GM12878 (cell line): ENCODE measurements around the gene RDM1. TPM values are rescaled to one million over a fixed set of nuclear protein-coding genes. Genes with fewer than 3 reads are reported as not detected.

Experiments used
- ATAC-seq: fragments of 200-7000 bp; cut with Tn5 transposase; 3 replicates; pipeline ENCODE4 v1.9.1; 2020; ENCODE audit warnings: mild to moderate bottlenecking, moderate library complexity
- BruUV-seq: library from RNA; stranded (reverse); fragments of 400-500 nt; replicated peaks from 2 replicates; lab custom pipeline; 2021; lab: Mats Ljungman, UMichigan
- CTCF ChIA-PET: fragments of 300-600 bp; sonication (Branson Sonifier 250); formaldehyde crosslinking; extraction: SDS; loops from one replicate; lab custom pipeline; 2021; ENCODE audit warnings: inconsistent platforms; lab: Yijun Ruan, JAX
- POLR2A ChIA-PET: fragments of 350-600 bp; formaldehyde crosslinking; extraction: SDS; loops from one replicate; lab custom pipeline; 2021; ENCODE audit warnings: inconsistent platforms; lab: Charles Lee
- RAD21 ChIA-PET: fragments of 300-600 bp; sonication (Branson Sonifier 250); formaldehyde crosslinking; loops from one replicate; lab custom pipeline; 2023; ENCODE audit warnings: antibody characterized with exemption; ENCODE audit not compliant: unreplicated experiment; lab: Charles Lee
- SMC1A ChIA-PET: fragments of 300-600 bp; sonication (Branson Sonifier 250); formaldehyde crosslinking; loops from one replicate; lab custom pipeline; 2023; ENCODE audit not compliant: unreplicated experiment, uncharacterized antibody; lab: Charles Lee
- DNase-seq: peaks from one replicate; pipeline ENCODE4 v3.0.0-alpha.2; 2011; ENCODE audit warnings: low read depth, low spot score
- FAIRE-seq: peaks from 3 replicates; lab custom pipeline; 2011; peaks lifted over from hg19 to GRCh38; lab: Jason Lieb, UNC
- H2AFZ ChIP-seq: 2 replicates; pipeline ENCODE4 v1.6.0; 2011; ENCODE audit warnings: low read depth, low read length, control low read depth; ENCODE audit not compliant: control insufficient read depth
- H3K27ac ChIP-seq: 2 replicates; pipeline ENCODE4 v1.5.1; 2011; ENCODE audit warnings: control low read depth; ENCODE audit not compliant: control insufficient read depth, insufficient read depth
- H3K27me3 ChIP-seq, 2 experiments: replicated peaks in 1 of 2; 2 replicates each; pipeline versions ENCODE4 v1.6.0 to v1.6.1; 2011; ENCODE audit warnings: low read length in 1 of 2; ENCODE audit not compliant: control insufficient read depth in 2 of 2, insufficient read depth in 2 of 2
- H3K36me3 ChIP-seq, 2 experiments: 2 replicates each; pipeline ENCODE4 v1.5.1; 2011; ENCODE audit warnings: low read length in 1 of 2; ENCODE audit not compliant: control insufficient read depth in 2 of 2, insufficient read depth in 2 of 2
- H3K4me1 ChIP-seq: 2 replicates; pipeline ENCODE4 v1.6.1; 2011; ENCODE audit warnings: mild to moderate bottlenecking, low read length, moderate library complexity, mixed read lengths; ENCODE audit not compliant: control insufficient read depth, insufficient read depth
- H3K4me2 ChIP-seq: 2 replicates; pipeline ENCODE4 v1.6.0; 2011; ENCODE audit warnings: control low read depth; ENCODE audit not compliant: control insufficient read depth, insufficient read depth
- H3K4me3 ChIP-seq: fragments of 200-600 bp; sonication (generic); 2 replicates; pipeline ENCODE4 v1.5.1; 2016
- H3K79me2 ChIP-seq: 2 replicates; pipeline ENCODE4 v1.6.0; 2011; ENCODE audit warnings: low read length; ENCODE audit not compliant: control insufficient read depth, insufficient read depth
- H3K9ac ChIP-seq: 2 replicates; pipeline ENCODE4 v1.8.0; 2011; ENCODE audit warnings: low read length, control low read depth, mixed read lengths; ENCODE audit not compliant: control insufficient read depth, insufficient read depth
- H3K9me3 ChIP-seq: replicated peaks from 3 replicates; pipeline ENCODE4 v1.5.1; 2011; ENCODE audit warnings: mild to moderate bottlenecking, low read length; ENCODE audit not compliant: control insufficient read depth, insufficient read depth
- H4K20me1 ChIP-seq: 2 replicates; pipeline ENCODE4 v1.6.0; 2011; ENCODE audit not compliant: control insufficient read depth, insufficient read depth
- CREM ChIP-seq: IDR thresholded peaks from 2 replicates; pipeline ENCODE4 v1.6.1; 2014; ENCODE audit warnings: antibody characterized with exemption, low read depth
- CUX1 ChIP-seq: IDR thresholded peaks from 2 replicates; pipeline ENCODE4 v1.6.1; 2012; ENCODE audit warnings: improper control_type of control experiment, low read depth, low read length; ENCODE audit not compliant: insufficient replicate concordance
- FOS ChIP-seq: IDR thresholded peaks from 3 replicates; pipeline ENCODE4 v1.6.1; 2011; ENCODE audit warnings: borderline replicate concordance; ENCODE audit not compliant: insufficient read length; ENCODE audit errors: extremely low read depth
- PBX3 ChIP-seq: IDR thresholded peaks from 2 replicates; pipeline ENCODE4 v1.6.1; 2011; ENCODE audit warnings: mild to moderate bottlenecking, low read depth, low read length, moderate library complexity; ENCODE audit not compliant: insufficient replicate concordance
- RCOR1 ChIP-seq: conservative IDR thresholded peaks from 2 replicates; pipeline ENCODE4 v1.6.1; 2012; ENCODE audit warnings: low read depth, low read length, improper control_type of control experiment
- TCF12 ChIP-seq: IDR thresholded peaks from 2 replicates; pipeline ENCODE4 v1.6.1; 2011; ENCODE audit warnings: low read depth, mild to moderate bottlenecking, low read length
- ZBTB4 ChIP-seq: fragments of 450-650 bp; formaldehyde crosslinking; IDR thresholded peaks from 2 replicates; pipeline ENCODE4 v1.4.0; 2022; ENCODE audit warnings: mild to moderate bottlenecking, moderate library complexity
- WGBS: methylation state at CpG from one replicate; pipeline ENCODE4 v1.1.6; 2016; ENCODE audit warnings: low lambda C conversion rate; ENCODE audit not compliant: insufficient replicate concordance, insufficient coverage; ENCODE audit errors: missing lambda C conversion rate; 5-methylcytosine and 5-hydroxymethylcytosine counted together
- in situ Hi-C: fragments of 300-500 bp; cut with MboI; formaldehyde crosslinking; loops from 9 replicates; pipeline ENCODE4 v1.14.3; 2018; ENCODE audit warnings: mixed read lengths
- intact Hi-C: fragments of 100-400 bp; cut with micrococcal nuclease; formaldehyde crosslinking; loops from one replicate; pipeline ENCODE4 v1.14.2; 2022; ENCODE audit not compliant: unreplicated experiment
- polyA plus RNA-seq, 11 experiments: library from polyadenylated mRNA; depleted of rRNA in 4 of 11; unstranded in 6 of 11; stranded (reverse) in 5 of 11; fragments of >200 nt; fragmentation: Nextera tagmentation in 4 of 11; fragmentation: Illumina TruSeq in 1 of 11; extraction: Ambion mirVana in 4 of 11; extraction: Trizol in 1 of 11; gene quantifications; 1 replicate in 1 of 11; 2 replicates in 10 of 11; pipeline versions ENCODE4 v1.2.1 to v1.2.3, GENCODE V29; 2011 to 2016; ENCODE audit warnings: inconsistent platforms in 2 of 11, missing spikeins in 2 of 11, low read depth in 1 of 11
- total RNA-seq, 4 experiments: library from RNA; depleted of rRNA in 3 of 4; stranded (reverse); fragments of >200 nt in 3 of 4; fragmentation: Illumina TruSeq in 1 of 4; extraction: Trizol in 1 of 4; gene quantifications; 2 replicates each; pipeline versions ENCODE4 v1.2.1 to v1.2.3, GENCODE V29; 2013 to 2021

The RDM1 gene
- total and polyA plus RNA-seq, 10 of the 15 experiments (the other 5 are each of a cell fraction or from before 2014, with no cell fraction given) = 5.7 to 18.4 (median 10.7) TPM

- no peak for TF ChIP-seq CUX1
Measured at GRCh38 chr17:35892091-35893035, 38.2 kb downstream of the RDM1 start (continued).

GRCh38 chr17:35891269-35891668, 39.3 kb downstream of the RDM1 start:
- 95% methylated on average over 4 of the region's 4 CpGs for WGBS
- FAIRE-seq (no peak), DNase-seq (no peak), ATAC-seq (no peak)
- Histone ChIP-seq H3K9ac (no peak overlapping the region), H4K20me1 (no peaks in the 10 kb centered on the region), H3K4me2 (no peak overlapping the region), H3K27ac (no peak overlapping the region), H3K79me2 (no peaks in the 10 kb centered on the region), H2AFZ (no peak overlapping the region), H3K27me3 (no peaks in the 10 kb centered on the region), H3K9me3 (no peaks in the 10 kb centered on the region; the same call in 2 of the 3 replicates), H3K4me3 (no peak overlapping the region), H3K36me3 (no peaks in the 10 kb centered on the region), H3K4me1 (peaks cover 33% of the 10 kb centered on the region)
- CTCF ChIA-PET = interaction anchor here (1.2 to 2.3 kb wide), 2 partner anchors 9 to 11 kb away, joined by 3 to 11 read pairs; partner anchors contain the start of gene CCL5
- no TSS peak for BruUV-seq
- SMC1A ChIA-PET = interaction anchor here (0.6 to 11.3 kb wide), 6 partner anchors 9 to 183 kb away, joined by 3 to 155 read pairs (median 4); partner anchors contain the start of genes CCL5 and RDM1
- intact Hi-C loops = no loop called here
- POLR2A ChIA-PET = interaction anchor here (0.7 to 4.7 kb wide), 6 partner anchors 8 to 34 kb away, joined by 3 to 56 read pairs (median 6); partner anchors contain the start of gene CCL5
- in situ Hi-C loops = no loop called here
- RAD21 ChIA-PET = interaction anchor here (0.9 to 9.4 kb wide), 5 partner anchors 10 to 198 kb away, joined by 3 to 125 read pairs (median 4); partner anchors contain the start of gene CCL5
- TF ChIP-seq RCOR1 (no peak), FOS (no peak), TCF12 (no peak), CREM (no peak), ZBTB4 (no peak), PBX3 (no peak)
